ENCODE results near the gene RPS5.
A peak's percentile ranks its signal among the peaks of the same experiment; 100 is the strongest.
"Not testable (repeated sequence)": the region's sequence is repeated elsewhere in the genome, so short reads cannot be mapped to it uniquely, and the experiment has no call there.

The RPS5 gene

DNA sequence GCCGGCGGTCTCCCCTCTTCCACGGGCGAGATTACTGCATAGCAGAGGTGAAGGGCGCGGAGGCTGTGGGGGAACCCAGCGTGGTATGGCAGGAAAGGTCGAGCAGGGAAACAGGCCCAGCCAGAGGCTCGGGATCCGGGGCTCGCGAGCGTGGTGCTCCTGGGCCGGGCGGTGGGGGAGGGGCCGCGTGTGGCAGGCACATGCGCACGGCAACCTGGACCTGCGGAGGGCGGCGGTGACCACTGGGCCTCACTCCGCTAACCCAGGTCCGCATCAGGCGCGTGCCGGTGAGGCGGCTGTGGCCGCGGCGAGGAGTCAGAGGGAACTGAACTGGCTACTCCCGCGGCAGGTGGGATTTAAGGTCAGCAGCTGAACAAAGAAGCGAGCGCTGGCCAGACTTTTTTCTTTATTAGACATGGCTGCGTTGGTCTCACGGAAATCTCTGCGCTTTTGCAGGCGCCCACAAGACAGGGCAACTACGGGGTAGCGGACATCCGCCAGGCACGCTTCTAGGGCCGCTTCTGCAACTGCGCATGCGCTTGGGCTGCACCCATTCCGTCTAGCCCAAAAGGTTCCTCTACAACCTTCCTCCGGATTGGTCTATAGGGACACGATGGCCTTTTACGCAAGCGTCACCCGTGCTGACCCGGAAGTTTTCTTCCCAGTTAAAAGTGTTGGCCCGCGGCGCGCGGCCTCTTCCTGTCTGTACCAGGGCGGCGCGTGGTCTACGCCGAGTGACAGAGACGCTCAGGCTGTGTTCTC is at the start of gene RPS5:
RPS5 (plus strand) TSS at position 694 of the 762 bp plus-strand sequence. CDS start 869 bp downstream, outside the sequence.
- DNase-seq (ENCODE audit: low spot score), result peak; percentile 99

- no peak for DNase-seq (ENCODE audit: low spot score)
Observed at GRCh38 chr19:58338336-58338735, 48.7 kb upstream of the RPS5 start.

- no peak for DNase-seq (ENCODE audit: low spot score)
Observed at GRCh38 chr19:58338825-58339558, 48.1 kb upstream of the RPS5 start.

DNA sequence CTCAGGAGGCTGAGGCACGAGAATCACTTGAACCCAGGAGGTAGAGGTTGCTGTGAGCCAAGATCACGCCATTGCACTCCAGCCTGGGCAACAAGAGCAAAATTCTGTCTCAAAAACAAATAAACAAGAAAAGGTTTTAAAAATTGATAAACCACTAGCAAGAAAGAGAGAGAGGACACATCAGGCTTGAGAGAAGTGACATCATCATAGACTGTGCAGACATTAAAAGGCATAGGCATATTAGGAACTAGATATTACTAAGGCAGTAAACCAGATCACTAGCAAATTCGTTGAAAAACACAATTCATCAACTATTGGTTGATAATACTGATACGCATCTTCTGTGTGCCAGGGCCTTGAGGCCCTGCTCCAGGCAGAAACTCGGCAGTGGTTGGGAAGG is 41.5 kb upstream of the RPS5 start:
- DNase-seq (ENCODE audit: low spot score), result no peak

DNA sequence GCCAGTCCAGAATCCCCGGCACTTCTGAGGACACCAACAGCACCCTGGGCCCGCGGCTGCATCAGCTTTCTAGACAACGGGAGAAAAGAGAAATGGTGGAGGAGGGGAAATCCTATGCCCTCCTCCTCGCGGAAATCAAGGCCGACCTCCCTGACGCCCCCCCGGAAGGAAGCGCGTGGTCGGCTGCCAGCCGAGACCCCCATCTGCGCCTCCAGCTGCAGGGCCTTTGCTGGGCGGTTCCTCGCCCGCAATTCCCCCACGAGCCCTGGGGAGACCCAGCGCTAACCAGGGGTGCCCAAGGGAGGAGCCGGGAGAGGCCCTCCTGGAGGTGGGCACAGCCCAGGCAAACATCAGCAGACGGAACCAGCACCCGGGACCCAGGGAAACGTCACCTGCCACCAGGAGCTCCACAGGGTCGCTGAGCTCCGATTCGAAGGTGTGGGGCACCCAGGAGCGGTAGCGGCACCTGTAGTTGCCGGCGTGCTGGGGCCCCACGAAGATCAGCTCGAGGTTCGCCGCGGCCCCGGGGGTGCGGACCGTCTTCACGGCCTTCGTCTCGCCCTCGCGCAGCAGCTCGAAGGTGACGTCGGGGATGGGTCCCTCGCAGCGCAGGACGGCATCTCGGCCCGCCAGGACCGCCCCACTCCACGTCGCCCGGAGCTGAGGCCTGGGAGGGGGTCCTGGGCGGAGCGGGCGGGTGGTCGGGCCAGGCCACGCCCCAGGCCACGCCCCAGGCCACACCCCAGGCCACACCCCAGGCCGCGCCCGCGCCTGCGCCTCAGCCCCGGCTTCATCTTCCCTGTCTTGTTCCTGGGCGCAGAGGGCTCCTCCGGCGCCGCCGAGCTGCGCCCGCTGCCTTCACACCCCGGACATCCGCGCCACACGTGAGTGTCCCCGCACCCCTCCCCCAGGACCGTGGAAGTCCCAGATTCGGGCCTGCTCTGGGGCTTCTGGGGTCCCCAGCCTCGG is 39.8 kb upstream of the RPS5 start:
- no peak for DNase-seq (ENCODE audit: low spot score)

DNA sequence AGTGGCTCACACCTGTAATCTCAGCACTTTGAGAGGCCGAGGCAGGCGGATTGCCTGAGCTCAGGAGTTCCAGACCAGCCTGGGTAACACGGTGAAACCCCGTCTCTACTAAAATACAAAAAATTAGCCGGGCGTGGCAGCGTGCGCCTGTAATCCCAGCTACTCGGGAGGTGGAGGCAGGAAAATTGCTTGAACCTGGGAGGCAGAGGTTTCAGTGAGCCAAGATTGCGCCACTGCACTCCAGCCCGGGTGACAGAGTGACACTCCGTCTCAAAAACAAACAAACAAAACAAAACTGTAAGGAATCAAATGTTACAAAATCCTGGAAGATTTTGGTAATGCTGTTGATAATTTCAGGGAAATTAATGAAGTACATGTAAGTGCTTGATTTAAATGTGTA is 39.0 kb upstream of the RPS5 start:
- DNase-seq (ENCODE audit: low spot score), result not testable (repeated sequence)

GRCh38 chr19:58349590-58349989 is 37.5 kb upstream of the RPS5 start:
- no peak for DNase-seq (ENCODE audit: low spot score)

DNA sequence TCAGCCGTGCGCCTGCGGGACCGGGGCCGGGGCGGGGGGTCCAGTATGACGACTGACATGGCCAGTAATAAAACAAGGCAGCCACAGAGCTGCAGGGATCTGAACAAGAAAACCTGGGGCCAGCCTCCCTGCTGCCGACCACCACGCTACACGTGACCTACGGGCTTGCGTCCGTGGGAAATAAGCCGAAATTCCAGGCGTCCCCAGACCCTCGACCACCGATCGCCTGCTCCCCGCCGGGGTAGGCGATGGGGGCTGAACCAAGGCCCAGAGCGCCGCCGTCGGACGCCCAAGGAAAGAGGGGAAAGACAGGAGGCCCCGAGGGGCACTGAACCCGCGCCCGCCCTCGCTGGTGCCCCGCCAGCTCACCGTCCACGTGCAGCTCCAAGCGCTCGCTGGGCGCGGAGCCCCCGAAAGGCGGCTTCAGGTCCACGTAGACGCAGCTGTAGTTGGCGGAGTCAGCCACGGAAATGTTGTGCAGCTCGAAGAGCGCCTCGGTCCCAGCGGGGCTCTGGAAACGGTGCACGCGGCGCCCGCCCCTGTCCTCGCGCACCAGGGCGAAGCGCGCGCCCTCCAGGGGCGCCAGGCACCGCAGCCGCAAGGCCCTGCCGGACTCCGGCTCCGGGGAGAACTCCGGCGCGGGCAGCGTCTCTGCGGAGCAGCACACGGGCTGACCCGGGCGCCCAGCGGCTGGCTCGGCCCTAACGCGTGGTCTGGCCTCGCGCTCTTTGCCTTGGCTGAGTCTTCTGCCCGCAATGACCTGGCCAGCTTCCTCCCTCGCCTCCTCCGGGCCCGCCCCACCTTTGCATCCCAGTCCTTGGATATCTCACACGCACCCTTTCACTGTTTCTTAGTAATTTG is 36.8 kb upstream of the RPS5 start:
- no peak for DNase-seq (ENCODE audit: low spot score)

DNA sequence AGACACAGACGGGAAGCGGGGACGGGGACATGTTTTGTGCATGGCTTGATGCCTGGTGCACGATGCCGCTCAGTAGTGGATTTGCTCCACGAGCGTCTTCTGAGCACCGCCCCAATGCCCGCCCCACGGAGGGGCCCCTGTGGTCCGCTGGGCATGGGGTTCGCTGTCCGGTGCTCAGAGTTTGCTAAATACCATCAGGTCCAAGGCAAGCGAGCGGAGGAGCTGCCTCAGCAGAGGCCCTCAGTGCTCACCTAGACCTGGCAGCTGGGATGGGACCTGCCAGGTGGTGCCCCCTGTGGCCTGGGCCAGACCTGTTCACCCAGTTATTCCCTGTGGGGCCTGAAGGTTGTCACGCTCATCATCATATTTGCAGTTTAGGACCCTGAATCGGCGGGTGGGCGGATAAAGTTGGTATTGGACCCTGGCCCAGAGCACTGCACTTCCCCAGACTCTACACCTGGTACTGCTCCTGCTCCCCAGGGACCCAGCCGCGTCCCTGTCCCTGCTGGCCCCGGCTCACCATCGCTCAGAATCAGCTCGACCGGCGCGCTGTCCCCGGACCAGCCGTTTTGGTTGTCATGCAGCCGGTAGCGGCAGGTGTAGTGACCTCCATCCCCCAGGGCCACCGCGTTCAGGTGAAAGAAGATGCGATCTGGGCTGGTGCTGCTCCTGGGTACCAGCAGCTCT is 36.1 kb upstream of the RPS5 start:
- no peak for DNase-seq (ENCODE audit: low spot score)

- DNase-seq (ENCODE audit: low spot score), result no peak
Observed at GRCh38 chr19:58351558-58351878, 35.6 kb upstream of the RPS5 start.

- no peak for DNase-seq (ENCODE audit: low spot score)
Observed at GRCh38 chr19:58351990-58352755, 34.9 kb upstream of the RPS5 start.

GRCh38 chr19:58352760-58353671 is 34.1 kb upstream of the RPS5 start, which contains the start of gene A1BG:
A1BG (minus strand) TSS chr19:58353492; CDS start chr19:58353437, 55 bp downstream.
- DNase-seq (ENCODE audit: low spot score), result no peak

GRCh38 chr19:58353717-58354477 is 33.2 kb upstream of the RPS5 start:
- DNase-seq (ENCODE audit: low spot score), result no peak

DNA sequence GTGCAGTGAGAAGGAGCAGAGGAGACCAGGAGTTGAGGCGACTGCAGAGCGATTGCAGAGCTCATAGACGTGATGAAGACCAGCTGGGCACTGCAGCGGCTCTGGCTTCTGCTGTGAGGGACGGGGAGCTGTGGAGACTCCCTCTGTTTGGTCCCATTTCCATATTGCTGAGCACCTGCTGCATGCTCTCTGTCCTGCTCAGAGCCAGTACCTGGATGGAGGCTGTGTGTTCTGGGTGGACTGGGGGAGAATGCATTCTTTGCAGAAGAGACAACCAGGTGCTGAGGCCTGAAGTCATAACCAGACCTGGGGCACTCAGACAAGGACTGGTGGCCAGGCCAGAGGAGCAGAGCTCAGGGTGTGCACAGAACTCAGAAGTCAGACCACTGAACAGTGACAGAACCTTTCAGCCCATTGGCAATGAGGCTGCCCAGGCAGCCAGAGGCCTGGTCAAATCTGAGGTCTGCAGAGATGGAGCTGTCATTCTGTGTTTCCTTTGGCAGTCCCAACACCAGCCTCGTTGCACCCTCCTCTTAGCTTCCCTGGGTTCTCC is 32.5 kb upstream of the RPS5 start:
- DNase-seq (ENCODE audit: low spot score), result no peak

- no peak for DNase-seq (ENCODE audit: low spot score)
Observed at GRCh38 chr19:58355215-58355796, 31.8 kb upstream of the RPS5 start.

DNA sequence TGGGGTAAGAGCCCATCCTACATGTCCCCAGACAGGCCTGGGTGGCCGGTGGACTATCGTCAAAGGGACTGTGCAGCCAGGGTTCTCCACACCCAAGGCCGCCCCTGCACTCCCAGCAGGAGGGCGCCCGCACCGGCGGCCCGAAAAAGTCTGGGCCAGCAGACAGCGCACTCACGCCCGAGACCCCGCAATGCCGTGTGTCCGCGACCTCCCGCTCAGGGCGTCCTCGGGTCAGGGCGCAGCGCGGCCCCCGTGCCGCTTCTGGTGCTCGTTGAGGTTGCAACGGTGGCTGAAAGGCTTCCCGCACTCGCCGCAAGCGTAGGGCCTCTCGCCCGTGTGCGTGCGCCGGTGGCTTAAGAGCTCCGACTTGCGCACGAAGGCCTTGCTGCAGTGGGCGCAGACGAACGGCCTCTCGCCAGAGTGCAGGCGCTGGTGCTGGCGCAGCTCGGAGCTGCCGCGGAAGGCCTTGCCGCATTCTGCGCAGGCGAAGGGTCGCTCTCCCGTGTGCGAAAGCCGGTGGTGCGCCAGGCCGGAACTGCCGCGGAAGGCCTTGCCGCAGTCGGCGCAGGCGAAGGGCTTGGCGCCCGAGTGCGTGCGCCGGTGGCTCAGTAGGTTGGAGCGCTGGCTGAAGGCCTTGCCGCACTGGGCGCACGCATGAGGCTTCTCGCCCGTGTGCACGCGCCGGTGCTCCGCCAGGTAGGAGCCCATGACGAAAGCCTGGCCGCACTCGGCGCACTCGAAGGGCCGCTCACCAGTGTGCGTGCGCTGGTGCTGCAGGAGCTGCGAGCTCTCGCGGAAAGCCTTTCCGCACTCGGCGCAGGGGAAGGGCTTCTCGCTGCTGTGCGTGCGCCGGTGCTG is 30.9 kb upstream of the RPS5 start:
- DNase-seq (ENCODE audit: low spot score), result no peak

All from HuH-7 (cell line).